Rectal smooth muscle tissue (tissue), 1 donor: ENCODE results near the gene ETFA.
"Not testable (repeated sequence)": the region's sequence is repeated elsewhere in the genome, so short reads cannot be mapped to it uniquely, and the experiment has no call there.

ENCODE experiments used
- H3K27ac ChIP-seq: one replicate; pipeline ENCODE4 v1.7.0; 2013; ENCODE audit warnings: low read depth, low read length, inconsistent platforms
- H3K27me3 ChIP-seq: one replicate; pipeline ENCODE4 v1.7.0; 2013; ENCODE audit warnings: low read length; ENCODE audit not compliant: control insufficient read depth, insufficient read depth
- H3K36me3 ChIP-seq: one replicate; pipeline ENCODE4 v1.7.0; 2013; ENCODE audit warnings: low read length; ENCODE audit not compliant: control insufficient read depth, insufficient read depth
- H3K4me1 ChIP-seq: one replicate; pipeline ENCODE4 v1.7.0; 2013; ENCODE audit warnings: low read length; ENCODE audit not compliant: control insufficient read depth, insufficient read depth
- H3K4me3 ChIP-seq: one replicate; pipeline ENCODE4 v1.7.0; 2013; ENCODE audit warnings: low read length
- H3K9ac ChIP-seq: one replicate; pipeline ENCODE4 v1.7.0; 2013; ENCODE audit warnings: low read length

Gene ETFA

GRCh38 chr15:76274226-76274625 lies 37.0 kb downstream of the ETFA start:
- no peak overlapping the region for H3K27ac ChIP-seq
- no peak overlapping the region for H3K4me3 ChIP-seq
- H3K9ac ChIP-seq: no peak overlapping the region
- no peaks in the 10 kb centered on the region for H3K4me1 ChIP-seq
- peaks cover 10% of the 10 kb centered on the region for H3K36me3 ChIP-seq
- H3K27me3 ChIP-seq: no peaks in the 10 kb centered on the region

- no peaks in the 10 kb centered on the region for H3K4me1 ChIP-seq
- H3K9ac ChIP-seq: no peak overlapping the region
- H3K36me3 ChIP-seq: peaks cover 18% of the 10 kb centered on the region
- H3K27ac ChIP-seq: no peak overlapping the region
- no peaks in the 10 kb centered on the region for H3K27me3 ChIP-seq
- H3K4me3 ChIP-seq: no peak overlapping the region
These were observed 40.4 kb downstream of the ETFA start for GRCh38 chr15:76270876-76271275.

- H3K27me3 ChIP-seq: no peaks in the 10 kb centered on the region
- no peak overlapping the region for H3K9ac ChIP-seq
- H3K27ac ChIP-seq: no peak overlapping the region
- peaks cover 37% of the 10 kb centered on the region for H3K36me3 ChIP-seq
- no peaks in the 10 kb centered on the region for H3K4me1 ChIP-seq
- no peak overlapping the region for H3K4me3 ChIP-seq
These were observed 44.2 kb downstream of the ETFA start for GRCh38 chr15:76267077-76267476.

GRCh38 chr15:76265769-76266168 lies 45.5 kb downstream of the ETFA start:
- H3K27me3 ChIP-seq, H3K27ac ChIP-seq, H3K4me3 ChIP-seq, H3K9ac ChIP-seq, H3K4me1 ChIP-seq: not testable (repeated sequence)
- peaks cover 41% of the 10 kb centered on the region for H3K36me3 ChIP-seq

GRCh38 chr15:76260246-76260938 lies 50.9 kb downstream of the ETFA start:
- H3K9ac ChIP-seq: no peak overlapping the region
- H3K27ac ChIP-seq: no peak overlapping the region
- peaks cover 39% of the 10 kb centered on the region for H3K36me3 ChIP-seq
- no peaks in the 10 kb centered on the region for H3K27me3 ChIP-seq
- H3K4me3 ChIP-seq: no peak overlapping the region
- H3K4me1 ChIP-seq: no peaks in the 10 kb centered on the region

- H3K27me3 ChIP-seq: no peaks in the 10 kb centered on the region
- no peak overlapping the region for H3K27ac ChIP-seq
- peaks cover 31% of the 10 kb centered on the region for H3K36me3 ChIP-seq
- no peaks in the 10 kb centered on the region for H3K4me1 ChIP-seq
- no peak overlapping the region for H3K4me3 ChIP-seq
- no peak overlapping the region for H3K9ac ChIP-seq
These were observed 51.9 kb downstream of the ETFA start for GRCh38 chr15:76259392-76259791.

- Histone ChIP-seq H3K9ac (no peak overlapping the region), H3K27ac (no peak overlapping the region), H3K27me3 (no peaks in the 10 kb centered on the region), H3K36me3 (peaks cover 23% of the 10 kb centered on the region), H3K4me3 (no peak overlapping the region), H3K4me1 (no peaks in the 10 kb centered on the region)
These were observed 52.8 kb downstream of the ETFA start for GRCh38 chr15:76258460-76258859.

- Histone ChIP-seq H3K36me3 (no peaks in the 10 kb centered on the region), H3K27me3 (no peaks in the 10 kb centered on the region), H3K9ac (no peak overlapping the region), H3K4me3 (no peak overlapping the region), H3K27ac (no peak overlapping the region), H3K4me1 (no peaks in the 10 kb centered on the region)
These were observed 57.4 kb downstream of the ETFA start for GRCh38 chr15:76253691-76254473.

- Histone ChIP-seq H3K4me1 (no peaks in the 10 kb centered on the region), H3K36me3 (no peaks in the 10 kb centered on the region), H3K9ac (no peak overlapping the region), H3K27me3 (no peaks in the 10 kb centered on the region), H3K27ac (no peak overlapping the region), H3K4me3 (no peak overlapping the region)
These were observed 59.0 kb downstream of the ETFA start for GRCh38 chr15:76252249-76252648.

GRCh38 chr15:76251717-76252116 lies 59.6 kb downstream of the ETFA start:
- no peaks in the 10 kb centered on the region for H3K4me1 ChIP-seq
- H3K27me3 ChIP-seq: no peaks in the 10 kb centered on the region
- no peaks in the 10 kb centered on the region for H3K36me3 ChIP-seq
- no peak overlapping the region for H3K27ac ChIP-seq
- H3K9ac ChIP-seq: no peak overlapping the region
- H3K4me3 ChIP-seq: no peak overlapping the region

GRCh38 chr15:76245072-76245610 lies 66.1 kb downstream of the ETFA start:
- H3K27ac ChIP-seq: no peak overlapping the region
- no peaks in the 10 kb centered on the region for H3K4me1 ChIP-seq
- H3K4me3 ChIP-seq: no peak overlapping the region
- H3K27me3 ChIP-seq: no peaks in the 10 kb centered on the region
- no peaks in the 10 kb centered on the region for H3K36me3 ChIP-seq
- H3K9ac ChIP-seq: no peak overlapping the region

GRCh38 chr15:76239786-76240185 lies 71.5 kb downstream of the ETFA start:
- Histone ChIP-seq H3K4me3 (no peak overlapping the region), H3K27ac (no peak overlapping the region), H3K36me3 (no peaks in the 10 kb centered on the region), H3K4me1 (peaks cover 2% of the 10 kb centered on the region), H3K27me3 (no peaks in the 10 kb centered on the region), H3K9ac (no peak overlapping the region)
